ENCODE results near the gene LCMT2. TPM values are rescaled to one million over a fixed set of nuclear protein-coding genes. Genes with fewer than 3 reads are reported as not detected.
A peak's percentile ranks its signal among the peaks of the same experiment; 100 is the strongest.

Gene LCMT2
- total RNA-seq, 1 donor: 6.9 TPM

DNA sequence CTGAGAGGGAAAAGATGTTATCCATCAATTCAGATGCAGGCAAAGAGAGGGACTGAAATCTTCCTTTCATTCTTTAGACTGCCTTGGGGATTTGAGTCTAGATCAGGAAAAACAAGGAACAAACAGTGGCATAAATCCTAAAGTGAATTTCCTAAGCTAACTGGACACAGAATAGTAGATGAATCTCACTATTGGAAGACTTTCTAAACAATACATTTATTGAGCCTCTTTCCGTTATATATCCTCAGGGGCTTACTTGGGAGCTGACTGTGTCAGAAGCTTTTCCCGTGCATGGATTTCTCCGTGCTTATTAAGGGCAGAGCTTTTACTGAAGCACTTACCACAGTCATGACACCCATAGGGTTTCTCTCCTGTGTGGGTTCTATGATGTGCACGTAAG is 30.4 kb upstream of the LCMT2 start:
- Histone ChIP-seq H3K4me3 (ENCODE audit: insufficient read depth, low read length) (no peak overlapping the region), H3K36me3 (ENCODE audit: insufficient read depth, low read length) (peaks cover 67% of the 10 kb centered on the region), H3K79me2 (ENCODE audit: insufficient read depth, low read length) (no peaks in the 10 kb centered on the region), H4K20me1 (ENCODE audit: insufficient read depth, low read length) (no peaks in the 10 kb centered on the region), H3K27me3 (ENCODE audit: insufficient read depth, low read length) (no peaks in the 10 kb centered on the region), H3K4me1 (ENCODE audit: insufficient read depth, low read length) (no peaks in the 10 kb centered on the region), H3K4me2 (ENCODE audit: insufficient read depth, low read length) (no peak overlapping the region), H3K9me3 (ENCODE audit: low read depth, low read length) (peaks cover 40% of the 10 kb centered on the region), H3K27ac (ENCODE audit: low read depth, low read length) (no peak overlapping the region), H2AFZ (ENCODE audit: low read length) (no peak overlapping the region)
- TF ChIP-seq, protein P1, sequence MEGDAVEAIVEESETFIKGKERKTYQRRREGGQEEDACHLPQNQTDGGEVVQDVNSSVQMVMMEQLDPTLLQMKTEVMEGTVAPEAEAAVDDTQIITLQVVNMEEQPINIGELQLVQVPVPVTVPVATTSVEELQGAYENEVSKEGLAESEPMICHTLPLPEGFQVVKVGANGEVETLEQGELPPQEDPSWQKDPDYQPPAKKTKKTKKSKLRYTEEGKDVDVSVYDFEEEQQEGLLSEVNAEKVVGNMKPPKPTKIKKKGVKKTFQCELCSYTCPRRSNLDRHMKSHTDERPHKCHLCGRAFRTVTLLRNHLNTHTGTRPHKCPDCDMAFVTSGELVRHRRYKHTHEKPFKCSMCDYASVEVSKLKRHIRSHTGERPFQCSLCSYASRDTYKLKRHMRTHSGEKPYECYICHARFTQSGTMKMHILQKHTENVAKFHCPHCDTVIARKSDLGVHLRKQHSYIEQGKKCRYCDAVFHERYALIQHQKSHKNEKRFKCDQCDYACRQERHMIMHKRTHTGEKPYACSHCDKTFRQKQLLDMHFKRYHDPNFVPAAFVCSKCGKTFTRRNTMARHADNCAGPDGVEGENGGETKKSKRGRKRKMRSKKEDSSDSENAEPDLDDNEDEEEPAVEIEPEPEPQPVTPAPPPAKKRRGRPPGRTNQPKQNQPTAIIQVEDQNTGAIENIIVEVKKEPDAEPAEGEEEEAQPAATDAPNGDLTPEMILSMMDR (IDR thresholded peaks at IDR 0.05; ENCODE audit: extremely low read depth, low read depth, low read length): no peak
- no peak for DNase-seq (ENCODE audit: insufficient read length, low spot score, missing footprints)

DNA sequence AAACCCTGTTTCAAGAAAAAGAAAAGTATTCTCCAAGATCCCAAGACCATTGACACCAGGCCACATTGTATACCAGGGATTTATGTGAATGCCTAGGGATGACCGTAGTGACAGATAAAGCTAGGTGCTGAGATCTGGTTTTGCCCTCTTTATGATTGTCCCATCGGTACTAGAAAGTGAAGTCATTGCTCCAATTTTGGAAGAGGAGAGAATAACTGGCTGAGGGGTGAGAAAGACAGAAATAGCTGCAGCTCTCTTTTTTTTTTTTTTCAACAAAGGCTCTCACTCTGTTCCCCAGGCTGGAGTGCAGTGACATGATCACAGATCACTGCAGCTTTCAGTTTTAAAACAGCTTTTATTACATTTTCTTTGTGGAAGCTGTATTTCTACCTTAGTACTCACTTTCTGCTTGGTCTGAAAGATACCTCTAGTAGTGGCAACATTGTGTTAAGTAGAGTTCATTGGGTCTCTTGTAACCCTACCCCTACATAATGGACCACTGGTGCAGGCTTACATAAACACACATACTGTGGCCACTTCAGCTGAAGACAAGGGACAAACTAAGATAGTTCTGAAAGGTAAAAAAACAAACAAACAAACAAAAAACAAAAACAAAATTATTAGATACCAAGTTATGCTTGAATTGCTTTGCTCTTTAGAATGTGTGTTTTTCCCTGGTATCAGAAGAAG is 22.5 kb upstream of the LCMT2 start:
- Histone ChIP-seq H3K36me3 (ENCODE audit: insufficient read depth, low read length) (peaks cover 11% of the 10 kb centered on the region), H3K27ac (ENCODE audit: low read depth, low read length) (no peak overlapping the region), H2AFZ (ENCODE audit: low read length) (no peak overlapping the region), H3K9me3 (ENCODE audit: low read depth, low read length) (no peaks in the 10 kb centered on the region), H3K27me3 (ENCODE audit: insufficient read depth, low read length) (no peaks in the 10 kb centered on the region), H3K4me2 (ENCODE audit: insufficient read depth, low read length) (no peak overlapping the region), H3K79me2 (ENCODE audit: insufficient read depth, low read length) (no peaks in the 10 kb centered on the region), H4K20me1 (ENCODE audit: insufficient read depth, low read length) (no peaks in the 10 kb centered on the region), H3K4me1 (ENCODE audit: insufficient read depth, low read length) (no peaks in the 10 kb centered on the region), H3K4me3 (ENCODE audit: insufficient read depth, low read length) (no peak overlapping the region)
- DNase-seq (ENCODE audit: insufficient read length, low spot score, missing footprints): no peak
- TF ChIP-seq, protein P1 (IDR thresholded peaks at IDR 0.05; ENCODE audit: extremely low read depth, low read depth, low read length): no peak

DNA sequence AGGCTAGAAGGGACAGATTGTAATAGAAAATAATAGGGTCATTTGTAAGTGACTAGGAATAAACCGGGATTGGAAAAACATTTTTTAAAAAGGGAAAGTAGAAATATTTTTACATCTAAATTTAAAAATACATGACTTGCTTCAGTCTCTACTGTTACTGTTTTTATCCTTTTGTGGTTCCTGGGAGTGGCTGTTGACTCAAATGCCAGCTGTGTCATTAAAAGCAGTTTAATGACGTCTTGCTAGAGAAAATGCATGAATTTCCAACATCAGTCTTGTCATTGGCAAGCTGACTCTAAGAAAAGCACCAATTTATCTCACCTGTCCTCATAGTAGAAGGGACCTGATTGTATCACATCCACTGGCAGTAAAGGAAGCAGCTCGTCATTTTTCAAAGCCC is 16.7 kb upstream of the LCMT2 start:
- DNase-seq (ENCODE audit: insufficient read length, low spot score, missing footprints): no peak
- no peak overlapping the region for H3K27ac ChIP-seq (ENCODE audit: low read depth, low read length)

DNA sequence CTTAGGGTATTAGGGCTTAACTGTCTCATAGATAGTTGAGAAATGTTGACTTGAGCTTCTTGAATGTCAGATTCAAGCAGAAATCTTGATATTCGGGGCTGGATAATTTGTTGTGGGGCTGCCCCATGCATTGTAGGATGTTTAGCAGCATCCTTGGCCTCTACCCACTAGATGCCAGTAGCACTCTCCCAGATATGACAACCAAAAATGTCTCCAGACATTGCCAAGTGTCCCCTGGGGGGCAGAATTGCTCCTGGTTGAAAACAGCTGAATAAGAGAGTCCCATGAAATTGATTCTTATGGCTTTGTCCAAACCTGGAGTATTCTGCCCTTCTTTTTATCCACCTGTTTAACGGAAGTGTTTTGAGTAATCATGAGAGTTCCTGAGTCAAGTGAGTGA is 15.9 kb upstream of the LCMT2 start:
- TF ChIP-seq, protein P1 (IDR thresholded peaks at IDR 0.05; ENCODE audit: extremely low read depth, low read depth, low read length): peak; percentile 6
- Histone ChIP-seq H3K9me3 (ENCODE audit: low read depth, low read length) (no peaks in the 10 kb centered on the region), H4K20me1 (ENCODE audit: insufficient read depth, low read length) (no peaks in the 10 kb centered on the region), H3K4me2 (ENCODE audit: insufficient read depth, low read length) (no peak overlapping the region), H3K27ac (ENCODE audit: low read depth, low read length) (no peak overlapping the region), H3K4me1 (ENCODE audit: insufficient read depth, low read length) (no peaks in the 10 kb centered on the region), H3K79me2 (ENCODE audit: insufficient read depth, low read length) (no peaks in the 10 kb centered on the region), H3K4me3 (ENCODE audit: insufficient read depth, low read length) (no peak overlapping the region), H3K36me3 (ENCODE audit: insufficient read depth, low read length) (peaks cover 12% of the 10 kb centered on the region), H2AFZ (ENCODE audit: low read length) (no peak overlapping the region), H3K27me3 (ENCODE audit: insufficient read depth, low read length) (no peaks in the 10 kb centered on the region)
- peak; percentile 48 for DNase-seq (ENCODE audit: insufficient read length, low spot score, missing footprints)

More for the DNA sequence above, 16.7 kb upstream of the LCMT2 start:
- Histone ChIP-seq H3K27me3 (ENCODE audit: insufficient read depth, low read length) (no peaks in the 10 kb centered on the region), H3K4me1 (ENCODE audit: insufficient read depth, low read length) (no peaks in the 10 kb centered on the region), H4K20me1 (ENCODE audit: insufficient read depth, low read length) (no peaks in the 10 kb centered on the region), H3K9me3 (ENCODE audit: low read depth, low read length) (no peaks in the 10 kb centered on the region), H3K4me2 (ENCODE audit: insufficient read depth, low read length) (no peak overlapping the region), H3K79me2 (ENCODE audit: insufficient read depth, low read length) (no peaks in the 10 kb centered on the region), H3K36me3 (ENCODE audit: insufficient read depth, low read length) (peaks cover 18% of the 10 kb centered on the region), H3K4me3 (ENCODE audit: insufficient read depth, low read length) (no peak overlapping the region), H2AFZ (ENCODE audit: low read length) (no peak overlapping the region)
- TF ChIP-seq, protein P1 (IDR thresholded peaks at IDR 0.05; ENCODE audit: extremely low read depth, low read depth, low read length): no peak

Measured in osteoblast (primary cell).